CD14-positive monocyte (primary cell): ENCODE data around the gene TMPRSS12. TPM values are rescaled to one million over a fixed set of nuclear protein-coding genes. Genes with fewer than 3 reads are reported as not detected.

Experiments
- DNase-seq, 3 donors: peaks; one replicate each; pipeline ENCODE4 v3.0.0-alpha.2; 2011 to 2022
- H2AFZ ChIP-seq: 2 replicates; pipeline ENCODE4 v1.6.0; 2012; ENCODE audit warnings: mild to moderate bottlenecking, low read depth, low read length, inconsistent platforms; ENCODE audit not compliant: insufficient read depth, poor library complexity, severe bottlenecking
- H3K27ac ChIP-seq, 2 donors: 1 replicate in 1 of 2; 2 replicates in 1 of 2; pipeline ENCODE4 v1.5.1; 2012 to 2013; ENCODE audit warnings: low read length in 2 of 2, control low read depth in 1 of 2, inconsistent platforms in 1 of 2, low read depth in 1 of 2, mild to moderate bottlenecking in 1 of 2
- H3K27me3 ChIP-seq, 2 donors: one replicate each; pipeline versions ENCODE4 v1.6.0 to v1.6.1; 2011 to 2013; ENCODE audit warnings: low read length in 2 of 2; ENCODE audit not compliant: control insufficient read depth in 2 of 2, insufficient read depth in 2 of 2
- H3K36me3 ChIP-seq, 2 donors: replicated peaks in 1 of 2; 1 replicate in 1 of 2; 2 replicates in 1 of 2; pipeline versions ENCODE4 v1.5.1 to v1.6.1; 2012 to 2013; ENCODE audit warnings: low read length in 2 of 2, control low read depth in 1 of 2, inconsistent platforms in 1 of 2, mild to moderate bottlenecking in 1 of 2; ENCODE audit not compliant: insufficient read depth in 2 of 2, control insufficient read depth in 1 of 2
- H3K4me1 ChIP-seq, 2 donors: 1 replicate in 1 of 2; 2 replicates in 1 of 2; pipeline versions ENCODE4 v1.5.1 to v1.6.1; 2012 to 2013; ENCODE audit warnings: low read length in 2 of 2, control low read depth in 1 of 2, inconsistent platforms in 1 of 2, mild to moderate bottlenecking in 1 of 2, moderate library complexity in 1 of 2; ENCODE audit not compliant: insufficient read depth in 2 of 2, control insufficient read depth in 1 of 2
- H3K4me2 ChIP-seq: replicated peaks from 2 replicates; pipeline ENCODE3; 2012; ENCODE audit warnings: low read length, moderate library complexity, mild to moderate bottlenecking; ENCODE audit not compliant: poor library complexity, severe bottlenecking; ENCODE audit errors: extremely low read depth
- H3K4me3 ChIP-seq, 3 experiments: fragments of 200-600 bp in 1 of 3; sonication (generic) in 1 of 3; replicated peaks in 1 of 3; 1 replicate in 2 of 3; 2 replicates in 1 of 3; pipeline ENCODE4 v1.5.1; 2011 to 2013; ENCODE audit warnings: low read length in 3 of 3, mild to moderate bottlenecking in 3 of 3, control low read depth in 2 of 3, low read depth in 2 of 3, inconsistent platforms in 1 of 3, moderate library complexity in 1 of 3
- H3K79me2 ChIP-seq: 2 replicates; pipeline ENCODE4 v1.6.0; 2012; ENCODE audit warnings: mild to moderate bottlenecking, control low read depth, inconsistent platforms, low read length, moderate library complexity; ENCODE audit not compliant: insufficient read depth
- H3K9ac ChIP-seq: 2 replicates; pipeline ENCODE4 v1.6.0; 2017; ENCODE audit warnings: low read length, mild to moderate bottlenecking; ENCODE audit not compliant: insufficient read depth, poor library complexity, severe bottlenecking
- H3K9me3 ChIP-seq, 2 donors: replicated peaks in 1 of 2; 1 replicate in 1 of 2; 2 replicates in 1 of 2; pipeline versions ENCODE4 v1.5.1 to v1.6.1; 2012 to 2013; ENCODE audit warnings: low read length in 2 of 2, control low read depth in 1 of 2; ENCODE audit not compliant: control insufficient read depth in 1 of 2, insufficient read depth in 1 of 2
- H4K20me1 ChIP-seq: 2 replicates; pipeline ENCODE4 v1.6.0; 2012; ENCODE audit warnings: mild to moderate bottlenecking, low read length, control low read depth, moderate library complexity; ENCODE audit not compliant: insufficient read depth
- H3K27ac Mint-ChIP-seq, 7 donors: one replicate each; pipeline ENCODE4 v1.8.0; 2020; ENCODE audit warnings: mild to moderate bottlenecking in 7 of 7, mixed read lengths in 7 of 7, moderate library complexity in 6 of 7, inconsistent platforms in 2 of 7
- H3K27me3 Mint-ChIP-seq, 3 donors: one replicate each; pipeline ENCODE4 v1.8.0; 2021 to 2022; ENCODE audit warnings: low read depth in 3 of 3, mild to moderate bottlenecking in 3 of 3, mixed read lengths in 3 of 3, moderate library complexity in 3 of 3, inconsistent platforms in 1 of 3
- H3K36me3 Mint-ChIP-seq, 2 donors: one replicate each; pipeline ENCODE4 v1.8.0; 2020; ENCODE audit warnings: mixed read lengths in 2 of 2, inconsistent platforms in 1 of 2, mild to moderate bottlenecking in 1 of 2
- H3K4me1 Mint-ChIP-seq: one replicate; pipeline ENCODE4 v1.8.0; 2020; ENCODE audit warnings: mild to moderate bottlenecking, mixed read lengths
- H3K4me3 Mint-ChIP-seq, 2 donors: one replicate each; pipeline ENCODE4 v1.8.0; 2020; ENCODE audit warnings: mild to moderate bottlenecking in 2 of 2, mixed read lengths in 2 of 2, moderate library complexity in 1 of 2
- H3K9me3 Mint-ChIP-seq, 7 donors: one replicate each; pipeline ENCODE4 v1.8.0; 2020 to 2022; ENCODE audit warnings: mixed read lengths in 7 of 7, mild to moderate bottlenecking in 6 of 7, moderate library complexity in 6 of 7, inconsistent platforms in 2 of 7
- WGBS: methylation state at CpG from one replicate; pipeline ENCODE4 v1.1.5; 2013; ENCODE audit warnings: missing lambda C conversion rate; ENCODE audit not compliant: insufficient coverage; 5-methylcytosine and 5-hydroxymethylcytosine counted together
- intact Hi-C, 2 donors: fragments of 100-400 bp; cut with micrococcal nuclease; formaldehyde crosslinking; loops; one replicate each; pipeline versions ENCODE4 v1.15.0 to v1.15.1; 2023
- polyA plus RNA-seq, 3 donors: library from polyadenylated mRNA; depleted of rRNA in 1 of 3; unstranded in 2 of 3; stranded (reverse) in 1 of 3; fragments of 300-500 nt in 2 of 3; fragments of >200 nt in 1 of 3; fragmentation: Illumina TruSeq in 2 of 3; gene quantifications; 1 replicate in 2 of 3; 2 replicates in 1 of 3; pipeline ENCODE4 v1.2.3, GENCODE V29; 2012 to 2021
- TF ChIP-seq, protein P1 (sequence below): fragments of 200-600 bp; IDR thresholded peaks from one replicate; pipeline ENCODE4 v1.8.0; 2022; ENCODE audit warnings: antibody characterized with exemption, mild to moderate bottlenecking

The TMPRSS12 gene
- polyA plus RNA-seq, 3 donors = not detected

DNA sequence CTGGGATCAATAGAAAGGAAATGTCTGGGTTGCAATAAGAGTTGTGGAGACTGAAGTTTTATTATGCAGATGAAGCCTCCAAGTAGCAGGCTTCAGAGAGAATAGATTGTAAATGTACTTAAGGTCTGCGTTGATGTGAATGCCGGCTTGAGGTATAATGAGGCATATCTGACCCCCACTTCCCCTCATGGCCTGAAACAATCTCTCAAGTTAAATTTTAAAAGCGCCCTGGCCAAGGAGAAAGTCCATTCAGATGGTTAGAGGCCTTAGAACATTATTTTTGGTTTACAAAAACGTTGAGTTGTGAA lies 81.4 kb downstream of the TMPRSS12 start:
- WGBS = 0% methylated on average over 1 of the region's 4 CpGs
- H3K9me3 Mint-ChIP-seq = peaks cover 0 to 1% (median 0%) of the 10 kb centered on the region in 7 donors

DNA sequence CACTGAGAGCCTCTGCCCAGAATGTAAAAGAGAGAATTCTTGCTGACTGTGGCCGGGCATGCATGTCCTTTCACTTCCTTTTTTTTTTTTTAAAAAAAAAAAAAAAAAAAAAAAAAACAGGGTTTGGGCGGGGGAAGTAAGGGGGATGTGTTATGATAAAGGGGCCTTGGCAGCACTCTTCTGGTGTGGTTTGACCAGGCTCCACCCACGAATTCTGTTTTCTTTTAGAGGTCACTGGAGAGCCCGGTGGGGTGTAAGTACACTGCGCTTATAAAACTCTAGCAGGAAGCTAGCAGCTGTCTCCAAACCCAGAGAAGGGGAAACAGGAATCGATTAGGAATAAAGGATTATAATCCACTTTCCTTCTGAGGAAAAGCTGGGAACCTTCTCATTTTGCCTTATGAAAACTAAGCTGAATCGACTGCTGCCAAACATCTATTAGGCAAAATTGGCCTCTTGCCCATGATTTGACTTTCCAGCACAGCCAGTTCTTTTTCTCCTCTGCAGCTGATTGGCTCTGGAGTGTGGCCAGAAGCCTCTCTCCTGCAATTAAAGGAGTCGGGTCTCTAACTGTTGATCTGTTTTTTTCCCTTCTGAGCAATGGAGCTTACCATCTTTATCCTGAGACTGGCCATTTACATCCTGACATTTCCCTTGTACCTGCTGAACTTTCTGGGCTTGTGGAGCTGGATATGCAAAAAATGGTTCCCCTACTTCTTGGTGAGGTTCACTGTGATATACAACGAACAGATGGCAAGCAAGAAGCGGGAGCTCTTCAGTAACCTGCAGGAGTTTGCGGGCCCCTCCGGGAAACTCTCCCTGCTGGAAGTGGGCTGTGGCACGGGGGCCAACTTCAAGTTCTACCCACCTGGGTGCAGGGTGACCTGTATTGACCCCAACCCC lies 82.0 kb downstream of the TMPRSS12 start:
- H2AFZ ChIP-seq = peak overlapping the region; percentile 62
- no peaks in the 10 kb centered on the region for H3K27me3 ChIP-seq
- Mint-ChIP-seq H3K4me1 (peaks cover 62% of the 10 kb centered on the region), H3K27me3 (peaks cover 0 to 2% (median 0%) of the 10 kb centered on the region in 3 donors), H3K4me3 (peak overlapping the region; percentile 98 to 100), H3K9me3 (peaks cover 0 to 1% (median 0%) of the 10 kb centered on the region in 7 donors), H3K36me3 (peaks cover 5 to 6% of the 10 kb centered on the region in 2 donors), H3K27ac (peak overlapping the region; percentile 95 to 98 (median 96))
- H3K27ac ChIP-seq = peak overlapping the region; percentile 50 to 83
- peaks cover 53% of the 10 kb centered on the region for H3K79me2 ChIP-seq
- no peaks in the 10 kb centered on the region for H3K9me3 ChIP-seq
- intact Hi-C loops = loop anchor here in 1 of 2 donors (5.0 to 10.0 kb wide), 2 partner anchors 98 to 1220 kb away; partner anchors contain the start of gene FMNL3
- peaks cover 41 to 59% of the 10 kb centered on the region in 2 donors for H3K4me1 ChIP-seq
- peaks cover 42% of the 10 kb centered on the region for H4K20me1 ChIP-seq
- H3K4me2 ChIP-seq = peak overlapping the region; percentile 99
- peak overlapping the region; percentile 70 for H3K9ac ChIP-seq
- peaks cover 4 to 8% of the 10 kb centered on the region in 2 donors for H3K36me3 ChIP-seq
- peak; percentile 70 to 76 (median 72) for DNase-seq
- peak overlapping the region; percentile 59 to 98 (median 87) for H3K4me3 ChIP-seq
- WGBS = 0% methylated on average over 8 of the region's 13 CpGs
- TF ChIP-seq, protein P1, sequence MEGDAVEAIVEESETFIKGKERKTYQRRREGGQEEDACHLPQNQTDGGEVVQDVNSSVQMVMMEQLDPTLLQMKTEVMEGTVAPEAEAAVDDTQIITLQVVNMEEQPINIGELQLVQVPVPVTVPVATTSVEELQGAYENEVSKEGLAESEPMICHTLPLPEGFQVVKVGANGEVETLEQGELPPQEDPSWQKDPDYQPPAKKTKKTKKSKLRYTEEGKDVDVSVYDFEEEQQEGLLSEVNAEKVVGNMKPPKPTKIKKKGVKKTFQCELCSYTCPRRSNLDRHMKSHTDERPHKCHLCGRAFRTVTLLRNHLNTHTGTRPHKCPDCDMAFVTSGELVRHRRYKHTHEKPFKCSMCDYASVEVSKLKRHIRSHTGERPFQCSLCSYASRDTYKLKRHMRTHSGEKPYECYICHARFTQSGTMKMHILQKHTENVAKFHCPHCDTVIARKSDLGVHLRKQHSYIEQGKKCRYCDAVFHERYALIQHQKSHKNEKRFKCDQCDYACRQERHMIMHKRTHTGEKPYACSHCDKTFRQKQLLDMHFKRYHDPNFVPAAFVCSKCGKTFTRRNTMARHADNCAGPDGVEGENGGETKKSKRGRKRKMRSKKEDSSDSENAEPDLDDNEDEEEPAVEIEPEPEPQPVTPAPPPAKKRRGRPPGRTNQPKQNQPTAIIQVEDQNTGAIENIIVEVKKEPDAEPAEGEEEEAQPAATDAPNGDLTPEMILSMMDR = no peak

More for the DNA sequence above, 81.4 kb downstream of the TMPRSS12 start:
- H3K79me2 ChIP-seq = peaks cover 47% of the 10 kb centered on the region
- DNase-seq = no peak
- H3K27me3 ChIP-seq = no peaks in the 10 kb centered on the region
- H3K9ac ChIP-seq = peak overlapping the region; percentile 70
- peak overlapping the region; percentile 98 to 100 for H3K4me3 Mint-ChIP-seq
- H3K27ac Mint-ChIP-seq = peak overlapping the region; percentile 95 to 98 (median 96)
- intact Hi-C loops = loop anchor here in 1 of 2 donors (10.0 kb wide), 1 partner anchor 1219 kb away; the partner anchor contains the start of gene FMNL3
- H3K9me3 ChIP-seq = no peaks in the 10 kb centered on the region
- peak overlapping the region; percentile 62 for H2AFZ ChIP-seq
- peak overlapping the region; percentile 50 to 83 for H3K27ac ChIP-seq
- peaks cover 39 to 55% of the 10 kb centered on the region in 2 donors for H3K4me1 ChIP-seq
- peak overlapping the region; percentile 59 to 98 (median 87) for H3K4me3 ChIP-seq
- H3K36me3 Mint-ChIP-seq = peaks cover 0 to 4% of the 10 kb centered on the region in 2 donors
- H3K4me2 ChIP-seq = peak overlapping the region; percentile 99
- peaks cover 36% of the 10 kb centered on the region for H4K20me1 ChIP-seq
- peaks cover 0 to 2% of the 10 kb centered on the region in 2 donors for H3K36me3 ChIP-seq
- TF ChIP-seq, protein P1 = no peak
- H3K27me3 Mint-ChIP-seq = peaks cover 0 to 2% (median 0%) of the 10 kb centered on the region in 3 donors
- peaks cover 57% of the 10 kb centered on the region for H3K4me1 Mint-ChIP-seq
